CD4-positive, alpha-beta memory T cell (primary cell): ENCODE results near the gene GNAI3. TPM values are rescaled to one million over a fixed set of nuclear protein-coding genes. Genes with fewer than 3 reads are reported as not detected.

Experiments
- CTCF ChIA-PET: fragments of 350-600 bp; sonication (Branson Sonifier 250); formaldehyde crosslinking; loops from one replicate; lab custom pipeline; 2021; ENCODE audit warnings: inconsistent platforms; ENCODE audit not compliant: partially characterized antibody; lab: Charles Lee
- POLR2A ChIA-PET: fragments of 350-600 bp; sonication (Branson Sonifier 250); formaldehyde crosslinking; loops from one replicate; lab custom pipeline; 2021; ENCODE audit not compliant: partially characterized antibody; lab: Charles Lee
- DNase-seq, 5 donors: peaks; one replicate each; pipeline versions ENCODE4 v3.0.0 to v3.0.0-alpha.2; 2020 to 2022; ENCODE audit warnings: mixed read lengths in 1 of 5
- H3K27ac ChIP-seq: one replicate; pipeline ENCODE4 v1.7.0; 2013; ENCODE audit warnings: low read depth, low read length
- H3K27me3 ChIP-seq: 2 replicates; pipeline ENCODE4 v1.7.0; 2013; ENCODE audit warnings: mild to moderate bottlenecking, low read length, moderate library complexity; ENCODE audit not compliant: insufficient read depth
- H3K36me3 ChIP-seq: 2 replicates; pipeline ENCODE4 v1.7.0; 2013; ENCODE audit warnings: mild to moderate bottlenecking, low read length, moderate library complexity; ENCODE audit not compliant: insufficient read depth
- H3K4me1 ChIP-seq: 2 replicates; pipeline ENCODE4 v1.7.0; 2013; ENCODE audit warnings: mild to moderate bottlenecking, low read length, moderate library complexity; ENCODE audit not compliant: insufficient read depth
- H3K4me3 ChIP-seq, 2 donors: one replicate each; pipeline ENCODE4 v1.7.0; 2013; ENCODE audit warnings: low read length in 2 of 2, mild to moderate bottlenecking in 1 of 2
- H3K9me3 ChIP-seq, 2 donors: one replicate each; pipeline ENCODE4 v1.7.0; 2013; ENCODE audit warnings: low read length in 2 of 2, control low read depth in 1 of 2; ENCODE audit not compliant: control insufficient read depth in 1 of 2
- H3K27ac Mint-ChIP-seq, 7 donors: one replicate each; pipeline ENCODE4 v1.8.0; 2020 to 2021; ENCODE audit warnings: mixed read lengths in 7 of 7, mild to moderate bottlenecking in 6 of 7, inconsistent platforms in 3 of 7, moderate library complexity in 3 of 7
- H3K27me3 Mint-ChIP-seq, 2 donors: one replicate each; pipeline ENCODE4 v1.8.0; 2020 to 2021; ENCODE audit warnings: mixed read lengths in 2 of 2
- H3K36me3 Mint-ChIP-seq, 2 donors: one replicate each; pipeline ENCODE4 v1.8.0; 2020 to 2021; ENCODE audit warnings: mixed read lengths in 2 of 2, inconsistent platforms in 1 of 2, mild to moderate bottlenecking in 1 of 2
- H3K4me1 Mint-ChIP-seq, 4 donors: one replicate each; pipeline ENCODE4 v1.8.0; 2020 to 2021; ENCODE audit warnings: mixed read lengths in 4 of 4, mild to moderate bottlenecking in 1 of 4
- H3K4me3 Mint-ChIP-seq, 8 donors: one replicate each; pipeline ENCODE4 v1.8.0; 2020 to 2021; ENCODE audit warnings: mixed read lengths in 8 of 8, mild to moderate bottlenecking in 7 of 8, moderate library complexity in 6 of 8, inconsistent platforms in 3 of 8
- H3K9me3 Mint-ChIP-seq, 8 donors: one replicate each; pipeline ENCODE4 v1.8.0; 2020 to 2021; ENCODE audit warnings: mixed read lengths in 8 of 8, mild to moderate bottlenecking in 5 of 8, inconsistent platforms in 3 of 8, moderate library complexity in 1 of 8
- intact Hi-C: fragments of 100-400 bp; cut with micrococcal nuclease; formaldehyde crosslinking; loops from one replicate; pipeline ENCODE4 v1.15.1; 2023
- polyA plus RNA-seq, 2 donors: library from polyadenylated mRNA; unstranded; fragments of 300-500 nt; fragmentation: Illumina TruSeq; gene quantifications; one replicate each; pipeline ENCODE4 v1.2.3, GENCODE V29; 2021
- total RNA-seq, 2 experiments: library from RNA; stranded (reverse); gene quantifications; one replicate each; pipeline ENCODE4 v1.2.3, GENCODE V29; 2021

The GNAI3 gene
- total RNA-seq: 1 to 10 TPM; 7.7 to 8.1 TPM
- 10 to 100 TPM in 1 of 2 donors, 1 to 10 TPM in 1; 9.8 to 11.6 TPM for polyA plus RNA-seq

DNA sequence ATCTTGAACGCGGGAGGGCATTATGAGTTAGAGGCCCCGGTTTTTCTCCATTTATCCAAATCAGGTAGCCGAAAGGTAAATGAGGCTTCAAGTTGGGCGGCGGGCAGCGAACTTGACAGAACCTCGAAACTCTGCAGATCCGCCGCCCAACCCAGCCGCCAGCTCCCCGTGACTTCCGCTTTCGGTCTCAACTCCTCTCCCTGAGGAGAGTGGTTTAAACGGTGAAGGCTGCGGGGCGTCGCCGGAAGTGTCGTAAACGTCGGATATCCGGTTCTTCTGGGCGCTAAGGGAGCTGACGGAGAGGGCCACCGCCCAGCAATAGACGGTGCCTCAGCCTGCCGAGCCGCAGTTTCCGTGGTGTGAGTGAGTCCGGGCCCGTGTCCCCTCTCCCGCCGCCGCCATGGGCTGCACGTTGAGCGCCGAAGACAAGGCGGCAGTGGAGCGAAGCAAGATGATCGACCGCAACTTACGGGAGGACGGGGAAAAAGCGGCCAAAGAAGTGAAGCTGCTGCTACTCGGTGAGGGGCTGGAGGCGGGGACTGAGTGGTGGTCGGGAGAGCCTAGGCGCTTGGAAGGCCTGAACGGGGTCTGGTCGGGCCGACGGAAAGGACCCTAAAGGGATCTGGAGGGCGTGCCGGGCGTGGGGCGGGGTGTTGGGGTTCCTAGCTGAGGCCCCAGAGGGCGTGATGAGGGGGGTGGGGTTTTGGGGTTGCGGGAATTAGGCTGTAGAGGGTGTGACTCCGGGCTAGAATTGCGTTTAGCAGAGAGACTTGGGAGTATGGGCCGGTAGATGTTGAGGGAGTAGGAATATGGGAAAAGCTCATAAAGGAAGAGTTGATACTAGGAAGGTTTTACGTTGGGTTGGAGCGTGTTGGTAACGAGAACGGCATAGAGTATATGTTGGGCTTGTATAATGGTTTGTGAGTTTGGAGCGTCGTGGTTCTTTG is at the start of gene GNAI3:
TSS of gene GNAI3 (plus strand) at position 295 of the 947 bp plus-strand sequence. CDS start at position 401, 106 bp downstream.
- Histone ChIP-seq H3K4me1 (peaks cover 60% of the 10 kb centered on the region), H3K27me3 (no peaks in the 10 kb centered on the region), H3K27ac (peak within 1 kb of the TSS; percentile 97), H3K36me3 (no peaks in the 10 kb centered on the region), H3K4me3 (peak within 1 kb of the TSS; percentile 94 to 99), H3K9me3 (no peaks in the 10 kb centered on the region)
- Mint-ChIP-seq H3K9me3 (peaks cover 0 to 1% (median 0%) of the 10 kb centered on the region in 8 donors), H3K4me3 (peak within 1 kb of the TSS; percentile 93 to 100 (median 98)), H3K36me3 (peaks cover 0 to 18% of the 10 kb centered on the region in 2 donors), H3K4me1 (peaks cover 41 to 65% (median 49%) of the 10 kb centered on the region in 4 donors), H3K27me3 (no peaks in the 10 kb centered on the region), H3K27ac (peak within 1 kb of the TSS; percentile 92 to 100 (median 99))
- peak; percentile 94 to 99 (median 96) for DNase-seq
- POLR2A ChIA-PET: interaction anchor here (0.6 to 3.2 kb wide), 52 partner anchors 8 to 1087 kb away, joined by 3 to 114 read pairs (median 5); partner anchors contain the start of genes AHCYL1, AMIGO1, AMPD2 and ATXN7L2
- CTCF ChIA-PET: interaction anchor here (0.7 to 3.5 kb wide), 27 partner anchors 10 to 448 kb away, joined by 3 to 32 read pairs (median 5); partner anchors contain the start of genes AHCYL1, AMPD2, ATXN7L2 and CYB561D1
- intact Hi-C loops: loop anchor here (1.0 to 5.0 kb wide), 6 partner anchors 34 to 790 kb away; partner anchors contain the start of genes PSMA5 and RBM15

DNA sequence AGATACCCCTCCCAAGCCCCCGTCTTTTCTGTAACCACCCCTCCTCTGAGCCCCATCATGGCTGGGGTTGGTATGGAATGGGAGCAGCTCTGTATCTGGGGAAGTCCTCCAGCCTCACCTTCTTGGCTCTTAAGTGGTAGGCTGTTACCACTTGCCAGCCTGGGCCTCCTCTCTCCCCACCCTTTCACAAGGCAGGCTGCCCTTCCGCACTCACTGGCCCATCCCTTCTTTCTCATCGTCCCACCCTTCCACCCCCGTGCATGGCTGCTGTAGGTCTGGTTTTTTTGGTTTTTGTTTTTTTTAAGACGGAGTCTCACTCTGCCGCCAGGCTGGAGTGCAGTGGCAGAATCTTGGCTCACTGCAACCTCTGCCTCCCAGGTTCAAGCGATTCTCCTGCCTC is 49.3 kb upstream of the GNAI3 start:
- CTCF ChIA-PET: interaction anchor here (0.5 to 37.2 kb wide), 9 partner anchors 6 to 281 kb away, joined by 3 to 1669 read pairs (median 5); partner anchors contain the start of genes AMIGO1, ATXN7L2, CYB561D1 and GPR61
- intact Hi-C loops: no loop called here
- peaks cover 15 to 53% of the 10 kb centered on the region in 2 donors for H3K36me3 Mint-ChIP-seq
- no peaks in the 10 kb centered on the region for H3K27me3 Mint-ChIP-seq
- H3K36me3 ChIP-seq: peaks cover 17% of the 10 kb centered on the region
- no peaks in the 10 kb centered on the region for H3K9me3 Mint-ChIP-seq
- peaks cover 94% of the 10 kb centered on the region for H3K4me1 ChIP-seq
- peak overlapping the region; percentile 20 for H3K27ac ChIP-seq
- H3K4me1 Mint-ChIP-seq: peaks cover 63 to 97% (median 83%) of the 10 kb centered on the region in 4 donors
- H3K27ac Mint-ChIP-seq: peak overlapping the region; percentile 70 to 97 (median 91)
- DNase-seq: no peak
- no peaks in the 10 kb centered on the region for H3K27me3 ChIP-seq
- peak overlapping the region in 4 of 8 donors; percentile 27 to 62 (median 42) for H3K4me3 Mint-ChIP-seq
- no peaks in the 10 kb centered on the region for H3K9me3 ChIP-seq
- POLR2A ChIA-PET: interaction anchor here (0.6 to 23.6 kb wide), 6 partner anchors 9 to 101 kb away, joined by 3 to 438 read pairs (median 108); partner anchors contain the start of genes AMIGO1, ATXN7L2, GNAI3 and SORT1
- no peak overlapping the region for H3K4me3 ChIP-seq

DNA sequence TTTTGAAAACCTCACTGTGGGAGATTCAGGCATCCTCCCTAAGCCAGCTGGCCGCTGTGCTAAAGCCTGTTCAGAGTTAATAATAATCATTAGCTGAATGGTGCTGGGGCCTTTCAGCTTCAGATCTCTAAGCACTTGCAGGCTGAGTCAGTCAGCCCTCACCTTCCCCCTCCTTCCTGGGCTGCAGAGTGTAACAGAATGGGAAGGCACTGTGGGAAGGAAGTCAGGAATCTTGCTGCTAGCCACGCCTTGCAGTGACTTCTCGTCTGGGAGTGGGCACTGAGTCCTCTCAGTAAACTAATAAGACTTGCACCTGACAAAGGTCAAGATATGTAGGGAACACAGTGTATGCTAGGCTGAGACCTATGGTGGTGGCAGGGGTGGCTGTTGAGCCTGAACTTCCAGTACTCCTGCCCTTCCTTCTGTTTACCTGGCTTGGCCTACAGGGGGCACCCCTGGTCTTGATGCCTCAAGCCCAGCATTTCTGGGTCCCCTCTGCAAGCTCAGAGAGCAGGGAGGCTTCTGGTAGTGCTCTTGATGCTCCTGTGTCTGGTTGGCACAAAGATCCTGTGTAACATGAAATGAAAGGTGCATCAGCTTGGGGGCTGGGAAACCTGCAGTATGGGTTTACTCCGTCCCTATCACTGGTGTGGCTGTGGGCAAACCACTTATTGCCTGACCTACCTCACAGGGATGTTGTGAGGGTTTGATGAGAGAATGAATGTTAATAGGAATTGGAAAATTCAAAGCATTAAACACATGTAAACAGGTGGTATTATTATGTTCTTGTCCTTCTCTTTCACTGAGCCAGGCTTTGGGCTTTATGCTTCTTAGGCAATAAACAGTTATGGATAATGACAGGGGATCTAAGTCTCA is 48.5 kb upstream of the GNAI3 start:
- Mint-ChIP-seq H3K27me3 (no peaks in the 10 kb centered on the region), H3K36me3 (peaks cover 15 to 51% of the 10 kb centered on the region in 2 donors), H3K4me3 (peak overlapping the region; percentile 52 to 75 (median 62)), H3K27ac (peak overlapping the region; percentile 70 to 97 (median 92)), H3K9me3 (no peaks in the 10 kb centered on the region), H3K4me1 (peaks cover 68 to 97% (median 86%) of the 10 kb centered on the region in 4 donors)
- no peaks in the 10 kb centered on the region for H3K9me3 ChIP-seq
- H3K36me3 ChIP-seq: peaks cover 17% of the 10 kb centered on the region
- peak; percentile 58 to 69 (median 61) for DNase-seq
- peaks cover 98% of the 10 kb centered on the region for H3K4me1 ChIP-seq
- intact Hi-C loops: no loop called here
- no peak overlapping the region for H3K4me3 ChIP-seq
- H3K27ac ChIP-seq: peak overlapping the region; percentile 86
- CTCF ChIA-PET: interaction anchor here (0.5 to 37.2 kb wide), 7 partner anchors 6 to 282 kb away, joined by 3 to 1669 read pairs (median 6); partner anchors contain the start of genes AMIGO1, ATXN7L2, CYB561D1 and GPR61
- no peaks in the 10 kb centered on the region for H3K27me3 ChIP-seq
- POLR2A ChIA-PET: interaction anchor here (0.6 to 23.6 kb wide), 6 partner anchors 10 to 100 kb away, joined by 3 to 438 read pairs (median 108); partner anchors contain the start of genes AMIGO1, ATXN7L2 and GNAI3

DNA sequence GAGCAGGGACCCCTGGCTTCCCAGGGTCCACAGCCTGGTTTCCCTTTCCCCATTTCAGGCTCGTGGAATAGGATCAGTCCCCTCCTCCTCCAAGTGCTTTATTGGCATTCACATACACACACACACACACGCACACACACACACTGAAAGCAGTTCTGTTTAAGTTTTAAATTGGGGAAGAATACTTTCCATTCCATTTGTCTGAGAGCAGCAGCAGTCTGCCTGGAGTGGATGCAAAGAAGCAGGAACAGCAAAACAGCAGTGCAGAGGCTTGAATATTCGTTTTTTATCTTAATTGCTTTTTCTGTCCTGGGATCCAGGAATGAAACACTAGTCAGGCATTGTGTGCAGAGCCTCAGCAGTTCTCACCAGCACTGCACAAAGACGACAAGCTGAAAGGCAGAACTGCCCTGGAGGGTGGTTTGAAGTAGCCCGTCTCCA is 47.5 kb upstream of the GNAI3 start:
- peaks cover 12 to 46% of the 10 kb centered on the region in 2 donors for H3K36me3 Mint-ChIP-seq
- peaks cover 16% of the 10 kb centered on the region for H3K36me3 ChIP-seq
- peaks cover 98% of the 10 kb centered on the region for H3K4me1 ChIP-seq
- H3K27ac Mint-ChIP-seq: peak overlapping the region; percentile 67 to 97 (median 94)
- H3K27me3 Mint-ChIP-seq: no peaks in the 10 kb centered on the region
- peak overlapping the region in 1 of 2 donors; percentile 49 for H3K4me3 ChIP-seq
- no peaks in the 10 kb centered on the region for H3K9me3 Mint-ChIP-seq
- no peaks in the 10 kb centered on the region for H3K9me3 ChIP-seq
- POLR2A ChIA-PET: interaction anchor here (0.7 to 23.6 kb wide), 5 partner anchors 9 to 57 kb away, joined by 3 to 438 read pairs (median 206); partner anchors contain the start of genes AMIGO1 and ATXN7L2
- intact Hi-C loops: no loop called here
- CTCF ChIA-PET: interaction anchor here (23.1 to 37.2 kb wide), 3 partner anchors 8 to 31 kb away, joined by 594 to 1669 read pairs (median 594); partner anchors contain the start of genes AMIGO1, ATXN7L2, CYB561D1 and GPR61
- DNase-seq: no peak
- H3K4me1 Mint-ChIP-seq: peaks cover 69 to 97% (median 87%) of the 10 kb centered on the region in 4 donors
- peak overlapping the region in 6 of 8 donors; percentile 58 to 94 (median 80) for H3K4me3 Mint-ChIP-seq
- H3K27me3 ChIP-seq: no peaks in the 10 kb centered on the region
- H3K27ac ChIP-seq: peak overlapping the region; percentile 86

DNA sequence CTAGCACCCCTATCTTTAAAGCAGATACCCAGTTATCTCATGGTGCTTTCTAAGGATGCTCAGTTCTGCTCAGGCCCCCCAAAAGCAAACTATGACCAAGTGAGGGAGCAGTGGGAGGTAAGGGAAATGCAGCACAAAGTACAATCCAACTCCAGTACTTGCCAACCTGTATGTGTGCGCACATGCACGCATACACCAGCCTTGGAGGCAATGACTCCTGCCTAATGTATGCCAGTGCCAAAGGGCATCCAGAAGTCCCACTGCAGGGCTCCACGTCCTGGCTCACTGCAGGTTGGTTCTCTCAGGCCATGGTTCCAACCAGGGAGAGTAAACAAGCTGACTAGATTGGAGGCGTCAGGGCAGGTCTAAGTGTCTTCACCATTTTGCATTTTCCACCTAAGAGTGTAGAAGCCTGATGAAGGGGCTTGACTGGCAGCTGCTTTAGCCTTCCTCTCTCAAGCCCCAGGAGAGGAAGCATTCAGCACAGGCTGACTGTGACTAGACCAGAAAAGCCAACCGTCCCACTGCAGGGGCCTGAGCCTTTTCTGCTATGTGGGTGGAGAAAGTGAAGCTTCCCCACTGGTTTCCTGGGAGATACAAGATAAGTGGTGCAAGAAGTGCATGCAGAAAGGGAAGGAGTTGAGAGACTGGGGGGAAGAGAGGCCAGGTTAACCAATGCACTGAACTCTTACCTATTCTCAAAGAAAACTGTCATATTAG is 46.6 kb upstream of the GNAI3 start:
- Mint-ChIP-seq H3K27me3 (no peaks in the 10 kb centered on the region), H3K36me3 (peaks cover 11 to 38% of the 10 kb centered on the region in 2 donors), H3K4me3 (peak overlapping the region; percentile 72 to 94 (median 86)), H3K27ac (peak overlapping the region; percentile 93 to 99 (median 97)), H3K4me1 (peaks cover 66 to 97% (median 87%) of the 10 kb centered on the region in 4 donors), H3K9me3 (no peaks in the 10 kb centered on the region)
- peak overlapping the region; percentile 86 for H3K27ac ChIP-seq
- H3K27me3 ChIP-seq: no peaks in the 10 kb centered on the region
- H3K4me1 ChIP-seq: peaks cover 98% of the 10 kb centered on the region
- no peaks in the 10 kb centered on the region for H3K9me3 ChIP-seq
- POLR2A ChIA-PET: interaction anchor here (0.7 to 23.6 kb wide), 10 partner anchors 5 to 300 kb away, joined by 3 to 438 read pairs (median 14); partner anchors contain the start of genes AMIGO1, ATXN7L2, CYB561D1 and GNAI3
- CTCF ChIA-PET: interaction anchor here (23.1 to 37.2 kb wide), 3 partner anchors 7 to 30 kb away, joined by 594 to 1669 read pairs (median 594); partner anchors contain the start of genes AMIGO1, ATXN7L2, CYB561D1 and GPR61
- H3K36me3 ChIP-seq: peaks cover 8% of the 10 kb centered on the region
- intact Hi-C loops: loop anchor here (1.0 kb wide), 2 partner anchors 8 kb away; partner anchors contain the start of gene CYB561D1
- no peak for DNase-seq
- peak overlapping the region; percentile 18 to 49 for H3K4me3 ChIP-seq
